K562 (cell line): ENCODE results near the gene BASP1. TPM values are rescaled to one million over a fixed set of nuclear protein-coding genes. Genes with fewer than 3 reads are reported as not detected.

ENCODE experiments used
- ATAC-seq: fragments of 200-7000 bp; cut with Tn5 transposase; 3 replicates; pipeline ENCODE4 v1.9.1; 2020; ENCODE audit warnings: moderate library complexity
- BruUV-seq: library from RNA; stranded (reverse); fragments of 400-500 nt; replicated peaks from 2 replicates; lab custom pipeline; 2021; lab: Mats Ljungman, UMichigan
- CTCF ChIA-PET: fragments of 300-600 bp; formaldehyde crosslinking; extraction: SDS; loops from one replicate; lab custom pipeline; 2021; ENCODE audit warnings: low intra/inter-chr PET ratio; lab: Yijun Ruan, JAX
- POLR2A ChIA-PET: fragments of 300-600, 350-650 bp; sonication (Branson Sonifier 250); formaldehyde crosslinking; extraction: SDS; loops from one replicate; lab custom pipeline; 2021; ENCODE audit warnings: antibody characterized with exemption, inconsistent platforms; lab: Yijun Ruan, JAX
- DNase-seq, 4 experiments: peaks; one replicate each; pipeline versions ENCODE4 v3.0.0 to v3.0.0-alpha.2; 2011 to 2018; ENCODE audit warnings: low spot score in 3 of 4, mixed read lengths in 3 of 4; ENCODE audit errors: extremely low read depth in 1 of 4
- FAIRE-seq: peaks from 2 replicates; lab custom pipeline; 2011; peaks lifted over from hg19 to GRCh38; lab: Jason Lieb, UNC
- H2AFZ ChIP-seq: 2 replicates; pipeline ENCODE4 v1.6.0; 2011; ENCODE audit warnings: low read depth, low read length, control low read depth, inconsistent platforms
- H3K27ac ChIP-seq: fragments of 200-600 bp; 3 replicates; pipeline ENCODE4 v1.8.0; 2011; ENCODE audit warnings: low read depth, mild to moderate bottlenecking, control low read depth, inconsistent platforms, low read length, moderate library complexity, mixed read lengths; ENCODE audit errors: extremely low read depth
- H3K27me3 ChIP-seq, 2 experiments: fragments of 300-600 bp in 1 of 2; 2 replicates in 1 of 2; 3 replicates in 1 of 2; pipeline versions ENCODE4 v1.6.0 to v1.8.0; 2011; ENCODE audit warnings: inconsistent platforms in 2 of 2, low read length in 2 of 2, mild to moderate bottlenecking in 1 of 2, mixed read lengths in 1 of 2, moderate library complexity in 1 of 2; ENCODE audit not compliant: control insufficient read depth in 2 of 2, insufficient read depth in 2 of 2
- H3K36me3 ChIP-seq: fragments of 300-600 bp; 3 replicates; pipeline ENCODE4 v1.8.0; 2011; ENCODE audit warnings: mild to moderate bottlenecking, low read length, inconsistent platforms; ENCODE audit not compliant: control insufficient read depth, insufficient read depth
- H3K4me1 ChIP-seq, 2 experiments: fragments of 200-600 bp in 1 of 2; replicated peaks in 1 of 2; 2 replicates in 1 of 2; 3 replicates in 1 of 2; pipeline versions ENCODE4 v1.5.1 to v1.8.0; 2011; ENCODE audit warnings: inconsistent platforms in 2 of 2, low read length in 2 of 2, mild to moderate bottlenecking in 1 of 2, mixed read lengths in 1 of 2, moderate library complexity in 1 of 2; ENCODE audit not compliant: control insufficient read depth in 2 of 2, insufficient read depth in 2 of 2
- H3K4me2 ChIP-seq: 2 replicates; pipeline ENCODE4 v1.6.1; 2011; ENCODE audit warnings: low read length, control low read depth, inconsistent platforms, mixed read lengths; ENCODE audit not compliant: insufficient read depth
- H3K4me3 ChIP-seq: fragments of 200-600 bp; sonication (generic), shearing (Covaris generic); 2 replicates; pipeline ENCODE4 v1.5.1; 2016; ENCODE audit warnings: control low read depth, inconsistent platforms
- H3K79me2 ChIP-seq: fragments of 200-600 bp; 3 replicates; pipeline ENCODE4 v1.8.0; 2011; ENCODE audit warnings: low read length, inconsistent platforms; ENCODE audit not compliant: control insufficient read depth, insufficient read depth
- H3K9ac ChIP-seq, 2 experiments: 2 replicates each; pipeline versions ENCODE4 v1.6.0 to v1.6.1; 2011; ENCODE audit warnings: low read depth in 2 of 2, low read length in 2 of 2, control low read depth in 1 of 2, inconsistent platforms in 1 of 2, mild to moderate bottlenecking in 1 of 2, mixed read lengths in 1 of 2; ENCODE audit not compliant: insufficient read depth in 1 of 2
- H3K9me1 ChIP-seq: one replicate; pipeline ENCODE4 v1.6.0; 2011; ENCODE audit warnings: inconsistent platforms, mild to moderate bottlenecking, low read length, moderate library complexity; ENCODE audit not compliant: control insufficient read depth, insufficient read depth
- H3K9me3 ChIP-seq: replicated peaks from 2 replicates; pipeline ENCODE4 v1.5.1; 2011; ENCODE audit warnings: low read depth, low read length, inconsistent platforms; ENCODE audit not compliant: control insufficient read depth, insufficient read depth
- H4K20me1 ChIP-seq: replicated peaks from 2 replicates; pipeline ENCODE4 v1.6.1; 2011; ENCODE audit warnings: low read length, inconsistent platforms, mixed read lengths; ENCODE audit not compliant: control insufficient read depth, insufficient read depth
- FOXK2 ChIP-seq, 2 experiments: fragments of 450-650 bp; IDR thresholded peaks in 1 of 2; conservative IDR thresholded peaks in 1 of 2; 2 replicates each; pipeline ENCODE4 v1.6.1; 2016; ENCODE audit warnings: low read depth in 2 of 2, mild to moderate bottlenecking in 1 of 2
- HSF4 ChIP-seq: fragments of 250-450 bp; sonication (Bioruptor Pico); IDR thresholded peaks from 2 replicates; pipeline ENCODE4 v2.1.2; 2022; ENCODE audit warnings: mild to moderate bottlenecking, moderate library complexity, borderline replicate concordance
- KDM1A ChIP-seq, 2 experiments: fragments of 450-650 bp; IDR thresholded peaks; 2 replicates each; pipeline ENCODE4 v1.6.1; 2016; ENCODE audit warnings: mild to moderate bottlenecking in 2 of 2
- POU5F1 ChIP-seq: fragments of 150-350 bp; IDR thresholded peaks from 2 replicates; pipeline ENCODE4 v1.6.1; 2014; ENCODE audit warnings: borderline replicate concordance, low read length, low read depth, mild to moderate bottlenecking; ENCODE audit not compliant: partially characterized antibody
- RBM17 ChIP-seq: fragments of 200-400 bp; formaldehyde crosslinking; IDR thresholded peaks from 2 replicates; pipeline ENCODE4 v1.6.1; 2017; ENCODE audit warnings: low read depth, mild to moderate bottlenecking, low read length, borderline replicate concordance
- RHOXF2B ChIP-seq: fragments of 250-450 bp; sonication (Bioruptor Pico); conservative IDR thresholded peaks from 2 replicates; pipeline ENCODE4 v1.5.1; 2021
- SIN3A ChIP-seq, 2 experiments: fragments of 150-350 bp in 1 of 2; IDR thresholded peaks; 2 replicates each; pipeline ENCODE4 v1.6.1; 2011 to 2016; ENCODE audit warnings: borderline replicate concordance in 2 of 2, low read depth in 2 of 2, low read length in 2 of 2, mild to moderate bottlenecking in 2 of 2, moderate library complexity in 2 of 2; ENCODE audit not compliant: control insufficient read depth in 1 of 2
- TCF7 ChIP-seq: sonication (generic); IDR thresholded peaks from 2 replicates; pipeline ENCODE4 v1.6.1; 2016; ENCODE audit warnings: antibody characterized with exemption, borderline replicate concordance
- ZNF217 ChIP-seq: sonication (generic); formaldehyde crosslinking; IDR thresholded peaks from 2 replicates; pipeline ENCODE4 v1.8.0; 2022; ENCODE audit warnings: mild to moderate bottlenecking, missing genetic modification reagents
- ZNF785 ChIP-seq: fragments of 250-450 bp; sonication (Bioruptor Pico); IDR thresholded peaks from 2 replicates; pipeline ENCODE4 v1.4.0; 2020; ENCODE audit warnings: mild to moderate bottlenecking
- WGBS: fragments of 100-300 bp; shearing (Covaris generic); methylation state at CpG from one replicate; pipeline ENCODE4 v1.1.6; 2016; ENCODE audit warnings: low coverage, mixed read lengths; ENCODE audit not compliant: insufficient coverage; ENCODE audit errors: missing lambda C conversion rate; 5-methylcytosine and 5-hydroxymethylcytosine counted together
- in situ Hi-C: fragments of 300-500 bp; cut with MboI; formaldehyde crosslinking; loops from 4 replicates; pipeline ENCODE4 v1.15.0; 2018; ENCODE audit warnings: inconsistent platforms, mixed read lengths
- intact Hi-C: fragments of 100-400 bp; cut with micrococcal nuclease; formaldehyde crosslinking; loops from 2 replicates; pipeline ENCODE4 v1.14.2; 2022
- polyA plus RNA-seq, 8 experiments: library from polyadenylated mRNA; depleted of rRNA in 4 of 8; stranded (reverse) in 5 of 8; unstranded in 3 of 8; fragments of >200 nt; fragmentation: Nextera tagmentation in 2 of 8; fragmentation: Illumina TruSeq in 1 of 8; extraction: Ambion mirVana in 2 of 8; extraction: Trizol in 1 of 8; gene quantifications; 2 replicates each; pipeline versions ENCODE4 v1.2.1 to v1.2.3, GENCODE V29; 2011 to 2014; ENCODE audit warnings: inconsistent platforms in 1 of 8, missing spikeins in 1 of 8
- total RNA-seq, 7 experiments: library from RNA; depleted of rRNA in 6 of 7; stranded (reverse); fragments of >200 nt in 6 of 7; fragmentation: Illumina TruSeq in 2 of 7; extraction: Trizol in 2 of 7; gene quantifications; 2 replicates each; pipeline versions ENCODE4 v1.2.1 to v1.2.3, GENCODE V29; 2011 to 2021; ENCODE audit warnings: low replicate concordance in 1 of 7
- TF ChIP-seq, protein P1 (sequence below): fragments of 150-350 bp; IDR thresholded peaks from 2 replicates; pipeline ENCODE4 v1.6.1; 2014; ENCODE audit warnings: low read depth, mild to moderate bottlenecking, low read length, borderline replicate concordance

BASP1 gene
- total and polyA plus RNA-seq, 9 of the 15 experiments (the other 6 are each of a cell fraction or from before 2014, with no cell fraction given), result 0.22 TPM; not detected in 8

GRCh38 chr5:17186256-17186655, 31.2 kb upstream of the BASP1 start (continued):
- TF ChIP-seq, protein P1, sequence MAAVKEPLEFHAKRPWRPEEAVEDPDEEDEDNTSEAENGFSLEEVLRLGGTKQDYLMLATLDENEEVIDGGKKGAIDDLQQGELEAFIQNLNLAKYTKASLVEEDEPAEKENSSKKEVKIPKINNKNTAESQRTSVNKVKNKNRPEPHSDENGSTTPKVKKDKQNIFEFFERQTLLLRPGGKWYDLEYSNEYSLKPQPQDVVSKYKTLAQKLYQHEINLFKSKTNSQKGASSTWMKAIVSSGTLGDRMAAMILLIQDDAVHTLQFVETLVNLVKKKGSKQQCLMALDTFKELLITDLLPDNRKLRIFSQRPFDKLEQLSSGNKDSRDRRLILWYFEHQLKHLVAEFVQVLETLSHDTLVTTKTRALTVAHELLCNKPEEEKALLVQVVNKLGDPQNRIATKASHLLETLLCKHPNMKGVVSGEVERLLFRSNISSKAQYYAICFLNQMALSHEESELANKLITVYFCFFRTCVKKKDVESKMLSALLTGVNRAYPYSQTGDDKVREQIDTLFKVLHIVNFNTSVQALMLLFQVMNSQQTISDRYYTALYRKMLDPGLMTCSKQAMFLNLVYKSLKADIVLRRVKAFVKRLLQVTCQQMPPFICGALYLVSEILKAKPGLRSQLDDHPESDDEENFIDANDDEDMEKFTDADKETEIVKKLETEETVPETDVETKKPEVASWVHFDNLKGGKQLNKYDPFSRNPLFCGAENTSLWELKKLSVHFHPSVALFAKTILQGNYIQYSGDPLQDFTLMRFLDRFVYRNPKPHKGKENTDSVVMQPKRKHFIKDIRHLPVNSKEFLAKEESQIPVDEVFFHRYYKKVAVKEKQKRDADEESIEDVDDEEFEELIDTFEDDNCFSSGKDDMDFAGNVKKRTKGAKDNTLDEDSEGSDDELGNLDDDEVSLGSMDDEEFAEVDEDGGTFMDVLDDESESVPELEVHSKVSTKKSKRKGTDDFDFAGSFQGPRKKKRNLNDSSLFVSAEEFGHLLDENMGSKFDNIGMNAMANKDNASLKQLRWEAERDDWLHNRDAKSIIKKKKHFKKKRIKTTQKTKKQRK, result no peak

- H3K36me3 ChIP-seq, result no peaks in the 10 kb centered on the region
- no peak for DNase-seq
- no peak overlapping the region for H3K4me3 ChIP-seq
- intact Hi-C loops (no loop called here), in situ Hi-C loops (loop anchor here (5.0 kb wide), 1 partner anchor 400 kb away; no protein-coding TSS in a partner anchor)
- H3K79me2 ChIP-seq, result no peaks in the 10 kb centered on the region
- H3K4me1 ChIP-seq, result no peaks in the 10 kb centered on the region
- H3K9ac ChIP-seq, result no peak overlapping the region
- no peak for ATAC-seq
- 0 out of 5 replicates have a peak, but pooled peaks cover 0 to 5% of the 10 kb centered on the region in 2 experiments for H3K27me3 ChIP-seq
- CTCF ChIA-PET, result interaction anchor here (0.6 kb wide), 1 partner anchor 1027 kb away, joined by 3 read pairs; no protein-coding TSS in a partner anchor
- no peaks in the 10 kb centered on the region for H4K20me1 ChIP-seq
- POLR2A ChIA-PET, result interaction anchor here (0.6 kb wide), 1 partner anchor 329 kb away, joined by 4 read pairs; no protein-coding TSS in a partner anchor
- no TSS peak for BruUV-seq
- under 1% methylated on average over 7 of the region's 7 CpGs for whole genome bisulfite sequencing
- no peak for TF ChIP-seq RHOXF2B (CRISPR knock-in tag)
- no peak for TF ChIP-seq SIN3A (IDR thresholded peaks at IDR 0.05; ENCODE audit: borderline replicate concordance in 2 of 2, control insufficient read depth in 1 of 2, low read depth in 2 of 2, low read length in 2 of 2)
- no peak for TF ChIP-seq ZNF217 (CRISPR knock-in tag)
- TF ChIP-seq TCF7, result no peak
- no peak for TF ChIP-seq FOXK2 (conservative IDR thresholded peaks at IDR 0.05 in 1 of 2, IDR thresholded peaks at IDR 0.05 in 1 of 2; ENCODE audit: low read depth in 2 of 2)
- TF ChIP-seq RBM17, result no peak
- no peak for TF ChIP-seq POU5F1
- TF ChIP-seq KDM1A (IDR thresholded peaks at IDR 0.05), result no peak
- no peak for TF ChIP-seq ZNF785 (CRISPR knock-in tag)
- TF ChIP-seq HSF4 (CRISPR knock-in tag), result no peak
- H3K27ac ChIP-seq, result no peak overlapping the region
- H3K9me1 ChIP-seq, result no peaks in the 10 kb centered on the region
- H3K4me2 ChIP-seq, result no peak overlapping the region
- no peak overlapping the region for H2AFZ ChIP-seq
- no peaks in the 10 kb centered on the region for H3K9me3 ChIP-seq
- no peak for FAIRE-seq
Measured at GRCh38 chr5:17187011-17187785, 30.2 kb upstream of the BASP1 start.
